Fibroblast of lung (primary cell): ENCODE results near the gene TIMP1. TPM values are rescaled to one million over a fixed set of nuclear protein-coding genes. Genes with fewer than 3 reads are reported as not detected.

Experiments
- DNase-seq, 2 donors: peaks; one replicate each; pipeline versions ENCODE4 v3.0.0 to v3.0.0-alpha.2; 2010; ENCODE audit warnings: low read depth in 2 of 2
- H2AFZ ChIP-seq: 2 replicates; pipeline ENCODE4 v1.5.1; 2012; ENCODE audit warnings: low read length, control low read depth, inconsistent platforms
- H3K27ac ChIP-seq: 2 replicates; pipeline ENCODE4 v1.5.1; 2011; ENCODE audit warnings: low read length, control low read depth; ENCODE audit not compliant: insufficient read depth
- H3K27me3 ChIP-seq: 2 replicates; pipeline ENCODE4 v1.5.1; 2011; ENCODE audit warnings: mild to moderate bottlenecking, low read length; ENCODE audit not compliant: control insufficient read depth, insufficient read depth
- H3K36me3 ChIP-seq: 2 replicates; pipeline ENCODE4 v1.5.1; 2011; ENCODE audit warnings: low read length; ENCODE audit not compliant: control insufficient read depth, insufficient read depth
- H3K4me1 ChIP-seq: 2 replicates; pipeline ENCODE4 v1.5.1; 2011; ENCODE audit warnings: low read length; ENCODE audit not compliant: control insufficient read depth, insufficient read depth; ENCODE audit errors: extremely low read depth
- H3K4me2 ChIP-seq: 2 replicates; pipeline ENCODE4 v1.5.1; 2011; ENCODE audit warnings: low read length, control low read depth; ENCODE audit not compliant: insufficient read depth; ENCODE audit errors: extremely low read depth
- H3K4me3 ChIP-seq, 4 experiments: fragments of 200-600 bp in 1 of 4; sonication (generic) in 1 of 4; replicated peaks in 1 of 4; 2 replicates each; pipeline ENCODE4 v1.5.1; 2011 to 2016; ENCODE audit warnings: low read length in 4 of 4, low read depth in 3 of 4, mild to moderate bottlenecking in 3 of 4, control low read depth in 2 of 4, inconsistent platforms in 1 of 4, mixed read lengths in 1 of 4; ENCODE audit not compliant: insufficient read depth in 1 of 4; ENCODE audit errors: control extremely low read depth in 1 of 4
- H3K79me2 ChIP-seq: 2 replicates; pipeline ENCODE4 v1.5.1; 2012; ENCODE audit warnings: mild to moderate bottlenecking, low read length, inconsistent platforms; ENCODE audit not compliant: control insufficient read depth, insufficient read depth
- H3K9ac ChIP-seq: 2 replicates; pipeline ENCODE4 v1.5.1; 2011; ENCODE audit warnings: mild to moderate bottlenecking, low read length, control low read depth; ENCODE audit not compliant: insufficient read depth
- H3K9me3 ChIP-seq: 2 replicates; pipeline ENCODE4 v1.5.1; 2012; ENCODE audit warnings: low read depth, low read length; ENCODE audit not compliant: control insufficient read depth, insufficient read depth
- H4K20me1 ChIP-seq: 2 replicates; pipeline ENCODE4 v1.5.1; 2011; ENCODE audit warnings: low read length; ENCODE audit not compliant: control insufficient read depth, insufficient read depth; ENCODE audit errors: extremely low read depth
- EZH2 ChIP-seq: IDR thresholded peaks from 2 replicates; pipeline ENCODE4 v1.5.1; 2012; ENCODE audit warnings: low read length, control low read depth, mild to moderate bottlenecking; ENCODE audit errors: missing control alignments
- polyA plus RNA-seq, 2 donors: library from polyadenylated mRNA; depleted of rRNA in 1 of 2; stranded (reverse) in 1 of 2; unstranded in 1 of 2; fragments of >200 nt; gene quantifications; 2 replicates each; pipeline ENCODE4 v1.2.1, GENCODE V29; 2011 to 2012; ENCODE audit warnings: missing spikeins in 1 of 2
- total RNA-seq: library from RNA; depleted of rRNA; stranded (reverse); fragments of >200 nt; gene quantifications from 2 replicates; pipeline ENCODE4 v1.2.1, GENCODE V29; 2014
- TF ChIP-seq, protein P1 (sequence below), 2 donors: IDR thresholded peaks in 1 of 2; conservative IDR thresholded peaks in 1 of 2; 1 replicate in 1 of 2; 2 replicates in 1 of 2; pipeline ENCODE4 v1.5.1; 2011 to 2012; ENCODE audit warnings: low read length in 2 of 2, control low read depth in 1 of 2, inconsistent platforms in 1 of 2, low read depth in 1 of 2, mild to moderate bottlenecking in 1 of 2

Gene TIMP1
- total and polyA plus RNA-seq, 2 donors (not counting 1 experiment from before 2014, with no cell fraction given) = 845 to 1,117 TPM

DNA sequence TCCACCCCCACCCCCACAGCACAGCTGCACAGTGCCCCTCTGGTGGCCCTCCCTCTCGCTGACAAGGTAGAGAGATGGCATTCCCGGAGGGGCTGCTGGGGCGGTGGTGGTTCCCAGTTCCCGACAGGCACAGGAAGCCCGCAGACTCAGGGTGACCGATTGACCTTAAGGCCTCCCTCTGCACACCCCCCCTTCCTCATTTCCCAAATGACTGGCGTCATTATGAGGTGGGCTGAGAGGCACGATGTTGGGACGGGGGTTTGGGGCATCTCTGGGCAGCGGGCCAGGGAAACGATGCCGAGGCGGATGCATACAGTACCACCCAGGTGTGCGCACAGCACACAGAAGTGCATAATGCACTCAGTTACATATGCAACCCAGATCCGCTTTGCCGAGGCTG, 3.5 kb upstream of the TIMP1 start:
- H3K4me3 ChIP-seq = no peak overlapping the region
- no peak for DNase-seq

DNA sequence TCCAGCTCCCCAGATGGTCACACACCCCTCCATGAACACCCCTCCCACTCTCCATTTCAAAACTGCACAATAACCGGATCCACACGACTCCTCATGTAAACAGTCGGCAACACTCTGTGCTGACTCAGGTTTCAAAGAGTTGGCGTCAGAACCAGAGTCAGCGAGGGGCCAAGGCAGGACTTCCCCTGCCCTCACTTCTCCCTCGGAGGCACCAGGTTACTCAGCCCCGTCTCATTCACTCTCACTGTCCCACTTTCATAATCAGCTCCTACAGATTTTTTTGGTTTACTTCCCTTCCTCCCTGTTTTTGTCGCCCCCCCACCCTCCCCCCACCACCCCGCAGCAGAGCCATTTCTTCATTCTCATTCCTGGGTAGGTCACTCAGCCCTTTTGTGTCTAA, 2.7 kb upstream of the TIMP1 start:
- no peaks in the 10 kb centered on the region for H3K36me3 ChIP-seq
- DNase-seq = peak; percentile 78 to 85
- no peak overlapping the region for H3K4me2 ChIP-seq
- H3K4me3 ChIP-seq = no peak overlapping the region
- no peaks in the 10 kb centered on the region for H3K27me3 ChIP-seq
- peaks cover 23% of the 10 kb centered on the region for H3K79me2 ChIP-seq
- peaks cover 14% of the 10 kb centered on the region for H3K4me1 ChIP-seq
- H2AFZ ChIP-seq = no peak overlapping the region
- H4K20me1 ChIP-seq = no peaks in the 10 kb centered on the region
- H3K9ac ChIP-seq = no peak overlapping the region
- H3K9me3 ChIP-seq = no peaks in the 10 kb centered on the region
- TF ChIP-seq, protein P1, sequence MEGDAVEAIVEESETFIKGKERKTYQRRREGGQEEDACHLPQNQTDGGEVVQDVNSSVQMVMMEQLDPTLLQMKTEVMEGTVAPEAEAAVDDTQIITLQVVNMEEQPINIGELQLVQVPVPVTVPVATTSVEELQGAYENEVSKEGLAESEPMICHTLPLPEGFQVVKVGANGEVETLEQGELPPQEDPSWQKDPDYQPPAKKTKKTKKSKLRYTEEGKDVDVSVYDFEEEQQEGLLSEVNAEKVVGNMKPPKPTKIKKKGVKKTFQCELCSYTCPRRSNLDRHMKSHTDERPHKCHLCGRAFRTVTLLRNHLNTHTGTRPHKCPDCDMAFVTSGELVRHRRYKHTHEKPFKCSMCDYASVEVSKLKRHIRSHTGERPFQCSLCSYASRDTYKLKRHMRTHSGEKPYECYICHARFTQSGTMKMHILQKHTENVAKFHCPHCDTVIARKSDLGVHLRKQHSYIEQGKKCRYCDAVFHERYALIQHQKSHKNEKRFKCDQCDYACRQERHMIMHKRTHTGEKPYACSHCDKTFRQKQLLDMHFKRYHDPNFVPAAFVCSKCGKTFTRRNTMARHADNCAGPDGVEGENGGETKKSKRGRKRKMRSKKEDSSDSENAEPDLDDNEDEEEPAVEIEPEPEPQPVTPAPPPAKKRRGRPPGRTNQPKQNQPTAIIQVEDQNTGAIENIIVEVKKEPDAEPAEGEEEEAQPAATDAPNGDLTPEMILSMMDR (conservative IDR thresholded peaks at IDR 0.05 in 1 of 2, IDR thresholded peaks at IDR 0.05 in 1 of 2; ENCODE audit: low read depth in 1 of 2, low read length in 2 of 2) = no peak
- TF ChIP-seq EZH2 = no peak
- peak overlapping the region; percentile 71 for H3K27ac ChIP-seq

More for the DNA sequence above, 3.5 kb upstream of the TIMP1 start:
- Histone ChIP-seq H2AFZ (no peak overlapping the region), H3K9me3 (no peaks in the 10 kb centered on the region), H3K4me1 (peaks cover 14% of the 10 kb centered on the region), H3K79me2 (peaks cover 14% of the 10 kb centered on the region), H3K4me2 (no peak overlapping the region), H3K36me3 (no peaks in the 10 kb centered on the region), H4K20me1 (no peaks in the 10 kb centered on the region), H3K27ac (peak overlapping the region; percentile 71), H3K9ac (no peak overlapping the region), H3K27me3 (no peaks in the 10 kb centered on the region)
- no peak for TF ChIP-seq EZH2
- TF ChIP-seq, protein P1 (conservative IDR thresholded peaks at IDR 0.05 in 1 of 2, IDR thresholded peaks at IDR 0.05 in 1 of 2; ENCODE audit: low read depth in 1 of 2, low read length in 2 of 2) = no peak

DNA sequence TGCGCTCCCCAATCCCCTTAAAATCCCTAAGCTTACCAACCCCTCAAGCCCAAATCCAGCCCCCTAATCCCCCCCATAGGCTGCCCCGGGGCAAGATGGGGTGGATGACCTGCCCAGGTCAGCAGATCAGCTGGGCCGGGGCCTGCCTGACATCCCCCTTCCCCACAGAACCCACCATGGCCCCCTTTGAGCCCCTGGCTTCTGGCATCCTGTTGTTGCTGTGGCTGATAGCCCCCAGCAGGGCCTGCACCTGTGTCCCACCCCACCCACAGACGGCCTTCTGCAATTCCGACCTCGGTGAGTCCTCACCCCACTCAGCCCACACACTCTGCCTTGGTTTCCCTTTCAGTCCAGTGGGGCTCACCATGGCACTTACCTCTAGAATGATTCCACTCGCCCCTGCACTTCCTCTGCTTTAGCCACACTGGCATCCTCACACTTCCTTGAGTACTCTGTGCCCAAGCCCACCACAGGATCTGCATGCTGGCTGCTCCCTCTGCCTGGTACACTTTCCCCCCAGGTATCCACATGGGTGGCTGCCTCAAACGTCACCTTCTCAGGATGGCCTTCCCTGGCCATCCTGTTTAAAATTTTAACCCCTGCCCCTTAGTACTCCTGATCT, 1.1 kb downstream of the TIMP1 start:
- TF ChIP-seq, protein P1 (conservative IDR thresholded peaks at IDR 0.05 in 1 of 2, IDR thresholded peaks at IDR 0.05 in 1 of 2; ENCODE audit: low read depth in 1 of 2, low read length in 2 of 2) = no peak
- TF ChIP-seq EZH2 = no peak
- Histone ChIP-seq H3K79me2 (peaks cover 26% of the 10 kb centered on the region), H4K20me1 (no peaks in the 10 kb centered on the region), H3K4me3 (peak overlapping the region; percentile 66 to 77 (median 73)), H3K27ac (peak overlapping the region; percentile 83), H3K9me3 (no peaks in the 10 kb centered on the region), H3K4me2 (peak overlapping the region; percentile 85), H3K36me3 (peaks cover 3% of the 10 kb centered on the region), H3K9ac (peak overlapping the region; percentile 53), H3K4me1 (peaks cover 7% of the 10 kb centered on the region), H2AFZ (no peak overlapping the region), H3K27me3 (no peaks in the 10 kb centered on the region)
- DNase-seq = no peak
